ENCODE results near the gene NSUN6. TPM values are rescaled to one million over a fixed set of nuclear protein-coding genes. Genes with fewer than 3 reads are reported as not detected.
A peak's percentile ranks its signal among the peaks of the same experiment; 100 is the strongest.

NSUN6 gene
- total RNA-seq, 4 donors from 2014 or later = 7.3 to 17.8 (median 7.9) TPM

- no peak for ATAC-seq (ENCODE audit: low FRiP score)
- no peak for DNase-seq (ENCODE audit: low spot score)
- TF ChIP-seq CTCF (IDR thresholded peaks at IDR 0.05) = no peak
Observed at GRCh38 chr10:18659819-18660535, 8.6 kb upstream of the NSUN6 start.

GRCh38 chr10:18659125-18659818, 7.9 kb upstream of the NSUN6 start, which contains the start of gene ARL5B:
Gene ARL5B (plus strand): TSS chr10:18659431. CDS start chr10:18659638, 207 bp downstream.
- no peak for TF ChIP-seq CTCF (IDR thresholded peaks at IDR 0.05)
- peak; percentile 99 for ATAC-seq (ENCODE audit: low FRiP score)
- peak; percentile 91 for DNase-seq (ENCODE audit: low spot score)

GRCh38 chr10:18658271-18659124, 7.1 kb upstream of the NSUN6 start:
- DNase-seq (ENCODE audit: low spot score) (no peak), ATAC-seq (ENCODE audit: low FRiP score) (no peak)
- TF ChIP-seq CTCF (IDR thresholded peaks at IDR 0.05) = no peak

- no peak for TF ChIP-seq CTCF (IDR thresholded peaks at IDR 0.05)
- ATAC-seq (ENCODE audit: low FRiP score) = no peak
Observed at GRCh38 chr10:18656724-18657123, 5.3 kb upstream of the NSUN6 start.

GRCh38 chr10:18653112-18653511, 1.7 kb upstream of the NSUN6 start:
- ATAC-seq (ENCODE audit: low FRiP score) = no peak
- no peak for DNase-seq (ENCODE audit: low spot score)
- no peak for TF ChIP-seq CTCF (IDR thresholded peaks at IDR 0.05)

More at GRCh38 chr10:18656724-18657123, 5.3 kb upstream of the NSUN6 start:
- no peak for DNase-seq (ENCODE audit: low spot score)

GRCh38 chr10:18650404-18650997, 886 bp downstream of the NSUN6 start:
- ATAC-seq (ENCODE audit: low FRiP score) (no peak), DNase-seq (ENCODE audit: low spot score) (no peak)
- no peak for TF ChIP-seq CTCF (IDR thresholded peaks at IDR 0.05)

All from omental fat pad (tissue), 4 donors.